Measurements from ENCODE around the gene DPF3. TPM values are rescaled to one million over a fixed set of nuclear protein-coding genes. Genes with fewer than 3 reads are reported as not detected.

DPF3 gene
- total RNA-seq, 4 donors from 2014 or later, result 0.19 to 3.8 (median 0.58) TPM

DNA sequence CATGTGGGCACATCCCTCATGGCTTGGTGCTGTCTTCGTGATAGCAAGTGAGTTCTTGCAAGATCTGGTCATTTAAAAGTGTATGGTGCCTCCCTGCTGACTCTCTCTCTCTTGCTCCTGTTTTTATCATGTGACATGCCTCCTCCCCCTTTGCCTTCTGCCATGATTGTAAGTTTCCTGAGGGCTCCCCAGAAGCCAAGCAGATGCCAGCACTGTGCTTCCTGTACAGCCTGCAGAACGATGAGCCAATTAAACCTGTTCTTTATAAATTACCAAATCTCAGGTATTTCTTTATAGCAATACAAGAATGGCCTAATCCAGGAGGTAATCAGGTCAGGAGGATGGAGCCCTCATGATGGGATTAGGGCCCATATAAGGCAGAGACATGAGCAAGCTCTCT, 116.3 kb downstream of the DPF3 start:
- no peak for DNase-seq (ENCODE audit: low spot score)
- ATAC-seq (ENCODE audit: low FRiP score), result no peak
- TF ChIP-seq, protein P1, sequence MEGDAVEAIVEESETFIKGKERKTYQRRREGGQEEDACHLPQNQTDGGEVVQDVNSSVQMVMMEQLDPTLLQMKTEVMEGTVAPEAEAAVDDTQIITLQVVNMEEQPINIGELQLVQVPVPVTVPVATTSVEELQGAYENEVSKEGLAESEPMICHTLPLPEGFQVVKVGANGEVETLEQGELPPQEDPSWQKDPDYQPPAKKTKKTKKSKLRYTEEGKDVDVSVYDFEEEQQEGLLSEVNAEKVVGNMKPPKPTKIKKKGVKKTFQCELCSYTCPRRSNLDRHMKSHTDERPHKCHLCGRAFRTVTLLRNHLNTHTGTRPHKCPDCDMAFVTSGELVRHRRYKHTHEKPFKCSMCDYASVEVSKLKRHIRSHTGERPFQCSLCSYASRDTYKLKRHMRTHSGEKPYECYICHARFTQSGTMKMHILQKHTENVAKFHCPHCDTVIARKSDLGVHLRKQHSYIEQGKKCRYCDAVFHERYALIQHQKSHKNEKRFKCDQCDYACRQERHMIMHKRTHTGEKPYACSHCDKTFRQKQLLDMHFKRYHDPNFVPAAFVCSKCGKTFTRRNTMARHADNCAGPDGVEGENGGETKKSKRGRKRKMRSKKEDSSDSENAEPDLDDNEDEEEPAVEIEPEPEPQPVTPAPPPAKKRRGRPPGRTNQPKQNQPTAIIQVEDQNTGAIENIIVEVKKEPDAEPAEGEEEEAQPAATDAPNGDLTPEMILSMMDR (IDR thresholded peaks at IDR 0.05), result no peak

DNA sequence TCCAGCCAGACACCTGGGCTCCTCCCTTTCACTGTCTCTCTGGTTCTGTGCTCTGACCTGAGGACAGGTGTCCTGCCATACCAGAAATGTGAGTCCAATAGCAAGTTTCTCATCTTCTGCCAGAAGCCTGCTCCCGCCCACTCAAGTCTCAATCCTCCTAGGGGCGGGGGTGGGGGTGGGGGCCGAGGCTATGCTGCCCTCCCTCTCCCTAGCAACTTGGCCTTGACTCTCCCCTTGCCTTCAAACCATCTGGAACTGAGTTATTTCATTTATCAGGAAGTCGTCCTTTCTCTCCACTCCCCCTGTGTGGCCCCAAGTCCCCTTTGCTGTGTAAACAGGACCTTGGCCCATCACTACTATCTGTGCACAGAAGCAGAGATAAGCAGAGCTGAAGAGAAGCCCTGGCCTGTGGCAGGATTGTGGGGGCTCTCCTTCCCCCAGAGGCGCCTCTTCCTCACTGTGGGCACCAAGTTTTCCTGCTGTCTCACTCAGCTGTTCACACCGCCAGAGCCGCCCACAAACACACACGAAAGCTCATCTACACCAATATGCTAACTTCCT, 117.1 kb downstream of the DPF3 start:
- TF ChIP-seq, protein P1 (IDR thresholded peaks at IDR 0.05), result no peak
- ATAC-seq (ENCODE audit: low FRiP score) (no peak), DNase-seq (ENCODE audit: low spot score) (no peak)

DNA sequence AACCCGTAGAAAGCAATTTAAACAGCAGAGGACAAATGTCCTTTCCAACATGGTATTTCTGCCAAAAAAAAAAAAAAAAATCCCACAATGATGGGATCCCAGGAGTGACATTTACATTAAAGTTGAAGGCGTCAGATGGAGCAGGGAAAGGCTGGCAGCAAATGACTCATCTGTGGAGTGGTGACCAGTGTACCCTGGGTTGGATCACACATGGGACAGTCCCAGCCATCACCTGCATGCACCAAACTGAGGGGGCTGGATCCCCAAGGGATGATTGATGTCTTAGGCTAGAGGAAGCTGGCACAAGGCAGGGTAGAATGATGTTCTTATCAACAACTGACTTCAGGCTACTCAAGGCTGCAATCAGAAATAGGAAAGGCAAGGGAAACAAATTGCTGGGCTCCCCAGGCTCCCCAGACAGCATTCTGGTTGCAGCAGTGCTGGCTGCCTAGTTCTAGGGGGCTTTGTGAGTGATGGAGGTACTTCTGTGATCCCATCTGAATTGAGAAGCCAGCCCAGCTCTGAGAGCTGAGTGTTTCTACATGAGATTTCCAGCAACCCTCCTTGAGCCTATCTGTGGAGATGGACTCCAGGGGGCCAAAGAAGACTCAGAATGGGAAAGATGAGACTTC, 117.9 kb downstream of the DPF3 start:
- TF ChIP-seq, protein P1 (IDR thresholded peaks at IDR 0.05), result no peak
- no peak for DNase-seq (ENCODE audit: low spot score)

DNA sequence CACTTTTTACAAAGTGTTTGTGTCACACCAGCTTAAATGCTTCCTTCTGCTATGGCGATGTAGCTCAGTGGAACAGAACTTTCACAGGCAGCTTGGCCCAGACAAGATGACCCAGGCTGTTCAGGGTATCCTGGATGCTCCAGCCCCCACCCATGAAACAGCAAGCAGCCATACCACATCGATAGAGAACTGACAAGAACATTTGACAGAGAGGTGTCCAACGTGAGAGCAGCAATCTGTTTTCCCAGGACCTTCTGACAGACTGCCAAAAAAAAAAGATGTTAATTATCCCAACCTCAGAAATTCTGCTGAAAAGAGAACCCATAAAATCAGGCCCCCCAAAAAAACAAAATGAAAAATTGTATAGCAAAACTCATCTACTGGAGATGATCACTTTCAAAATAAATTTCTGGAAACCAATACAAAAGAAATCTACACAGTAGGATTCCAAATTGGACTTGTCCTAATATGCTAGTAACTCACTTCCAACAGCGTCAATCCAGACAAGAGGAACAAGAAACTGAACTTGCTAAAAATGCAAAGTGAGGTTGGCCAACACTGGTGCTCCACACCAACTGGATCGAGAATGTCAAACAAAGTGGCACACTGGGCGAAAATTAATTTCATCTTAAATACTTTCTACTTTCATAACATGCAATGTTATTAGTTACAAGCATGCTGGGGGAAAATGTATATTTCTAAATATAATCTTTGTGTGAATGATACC, 118.8 kb downstream of the DPF3 start:
- no peak for ATAC-seq (ENCODE audit: low FRiP score)
- TF ChIP-seq, protein P1 (IDR thresholded peaks at IDR 0.05), result no peak
- no peak for DNase-seq (ENCODE audit: low spot score)

More for the DNA sequence above, 117.9 kb downstream of the DPF3 start:
- ATAC-seq (ENCODE audit: low FRiP score), result no peak

DNA sequence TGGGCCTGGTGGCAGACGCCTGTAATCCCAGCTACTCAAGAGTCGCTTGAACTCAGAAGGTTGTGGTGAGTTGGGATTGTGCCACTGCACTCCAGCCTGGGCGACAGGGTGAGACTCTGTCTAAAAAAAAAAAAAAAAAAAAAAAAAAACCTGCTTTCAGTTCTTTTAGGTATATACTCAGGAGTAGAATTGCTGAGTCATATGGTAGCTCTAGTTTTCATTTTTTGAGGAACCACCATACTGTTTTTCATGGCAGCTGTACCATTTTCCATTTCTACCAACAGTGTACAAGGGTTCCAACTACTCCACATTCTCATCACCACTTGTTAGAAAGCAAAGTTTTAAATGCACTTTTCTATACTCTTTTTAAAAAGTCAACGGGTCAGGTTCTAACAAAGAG, 119.8 kb downstream of the DPF3 start:
- ATAC-seq (ENCODE audit: low FRiP score) (no peak), DNase-seq (ENCODE audit: low spot score) (no peak)
- TF ChIP-seq, protein P1 (IDR thresholded peaks at IDR 0.05), result no peak

DNA sequence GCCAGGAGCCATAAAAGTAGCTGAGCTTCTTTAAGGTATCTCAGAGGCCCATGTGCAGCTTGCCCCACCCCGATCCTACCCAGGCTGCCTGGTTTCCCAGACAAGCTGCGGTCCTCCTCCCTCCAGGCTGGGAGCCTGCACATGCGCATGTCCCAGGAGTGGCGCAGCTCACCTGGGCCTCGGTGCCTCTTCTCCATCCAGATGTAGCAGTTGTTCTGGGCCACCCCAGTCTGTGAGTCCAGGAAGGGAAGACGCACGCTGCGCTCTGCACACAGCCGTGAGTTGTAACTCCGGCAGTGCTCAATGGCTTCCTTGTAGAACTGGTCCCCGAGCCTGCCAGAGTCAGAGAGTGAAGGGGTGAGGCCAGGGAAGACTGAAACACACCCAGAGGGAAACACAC, 122.3 kb downstream of the DPF3 start:
- ATAC-seq (ENCODE audit: low FRiP score), result no peak
- TF ChIP-seq, protein P1 (IDR thresholded peaks at IDR 0.05), result no peak
- DNase-seq (ENCODE audit: low spot score), result no peak
